HepG2 (cell line): ENCODE data around the gene PTPRCAP. TPM values are rescaled to one million over a fixed set of nuclear protein-coding genes. Genes with fewer than 3 reads are reported as not detected.
A peak's percentile ranks its signal among the peaks of the same experiment; 100 is the strongest.

Experiments
- CBX1 ChIP-seq: IDR thresholded peaks from one replicate; pipeline ENCODE4 v1.6.1; 2016; ENCODE audit warnings: antibody characterized with exemption, low read depth
- ELF3 ChIP-seq: IDR thresholded peaks from 2 replicates; pipeline ENCODE4 v1.6.1; 2016; ENCODE audit warnings: missing genetic modification reagents, missing compliant biosample characterization
- EP300 ChIP-seq, 3 experiments: sonication (generic) in 1 of 3; formaldehyde crosslinking in 1 of 3; IDR thresholded peaks; 2 replicates each; pipeline versions ENCODE4 v1.5.1 to v1.6.1; 2011 to 2020; ENCODE audit warnings: low read depth in 2 of 3, low read length in 2 of 3, borderline replicate concordance in 1 of 3, improper control_type of control experiment in 1 of 3, mild to moderate bottlenecking in 1 of 3, missing genetic modification reagents in 1 of 3, moderate library complexity in 1 of 3
- GTF2F1 ChIP-seq: fragments of 150-350 bp; IDR thresholded peaks from 2 replicates; pipeline ENCODE4 v1.6.1; 2014; ENCODE audit warnings: low read length
- HDAC2 ChIP-seq: sonication (generic); formaldehyde crosslinking; IDR thresholded peaks from 2 replicates; pipeline ENCODE4 v1.4.0; 2020; ENCODE audit warnings: missing genetic modification reagents
- LCORL ChIP-seq, 2 experiments: fragments of 450-650 bp in 1 of 2; sonication (generic) in 1 of 2; formaldehyde crosslinking in 1 of 2; IDR thresholded peaks; 2 replicates each; pipeline versions ENCODE4 v1.5.0 to v1.6.1; 2017 to 2020; ENCODE audit warnings: antibody characterized with exemption in 1 of 2, missing genetic modification reagents in 1 of 2
- MIER2 ChIP-seq: IDR thresholded peaks from 2 replicates; pipeline ENCODE4 v1.6.1; 2016; ENCODE audit warnings: missing biosample characterization, missing genetic modification reagents
- NFYC ChIP-seq: IDR thresholded peaks from 2 replicates; pipeline ENCODE4 v1.6.1; 2016; ENCODE audit warnings: missing genetic modification reagents, missing compliant biosample characterization
- NR2F1 ChIP-seq, 2 experiments: fragments of 450-650 bp in 1 of 2; formaldehyde crosslinking in 1 of 2; IDR thresholded peaks; 2 replicates each; pipeline versions ENCODE4 v1.5.0 to v1.6.1; 2016 to 2020; ENCODE audit warnings: mild to moderate bottlenecking in 1 of 2, missing compliant biosample characterization in 1 of 2, missing genetic modification reagents in 1 of 2, moderate library complexity in 1 of 2
- RFX1 ChIP-seq: fragments of 450-650 bp; IDR thresholded peaks from 2 replicates; pipeline ENCODE4 v1.6.1; 2017
- ZNF329 ChIP-seq: sonication (generic); formaldehyde crosslinking; IDR thresholded peaks from 2 replicates; pipeline ENCODE4 v1.9.0; 2021; ENCODE audit warnings: low read depth, mild to moderate bottlenecking, missing genetic modification reagents
- ZNF549 ChIP-seq: sonication (generic); formaldehyde crosslinking; IDR thresholded peaks from 2 replicates; pipeline ENCODE4 v1.5.0; 2020; ENCODE audit warnings: missing genetic modification reagents
- ZNF605 ChIP-seq: sonication (generic); formaldehyde crosslinking; IDR thresholded peaks from 2 replicates; pipeline ENCODE4 v1.8.0; 2022; ENCODE audit warnings: mild to moderate bottlenecking, missing genetic modification reagents
- ZNF607 ChIP-seq: sonication (generic); formaldehyde crosslinking; IDR thresholded peaks from 2 replicates; pipeline ENCODE4 v1.5.1; 2020; ENCODE audit warnings: missing genetic modification reagents, mild to moderate bottlenecking, borderline replicate concordance
- polyA plus RNA-seq, 8 experiments: library from polyadenylated mRNA; depleted of rRNA in 3 of 8; stranded (reverse) in 7 of 8; unstranded in 1 of 8; fragments of >200 nt; fragmentation: Illumina TruSeq in 4 of 8; extraction: Trizol in 4 of 8; gene quantifications; 2 replicates each; pipeline versions ENCODE4 v1.2.1 to v1.2.3, GENCODE V29; 2011 to 2016; ENCODE audit warnings: low read depth in 4 of 8, missing spikeins in 1 of 8, mixed read lengths in 1 of 8; ENCODE audit not compliant: insufficient read depth in 1 of 8
- total RNA-seq, 5 experiments: library from RNA; depleted of rRNA; stranded (reverse); fragments of >200 nt; fragmentation: Illumina TruSeq; extraction: Trizol; gene quantifications; 2 replicates each; pipeline ENCODE4 v1.2.3, GENCODE V29; 2016; ENCODE audit warnings: low read depth in 1 of 5
- TF ChIP-seq, protein P1 (sequence below): sonication (generic); formaldehyde crosslinking; conservative IDR thresholded peaks from 2 replicates; pipeline ENCODE4 v1.4.0; 2020; ENCODE audit warnings: missing genetic modification reagents
- TF ChIP-seq, protein P2 (sequence below): sonication (generic); formaldehyde crosslinking; IDR thresholded peaks from 2 replicates; pipeline ENCODE4 v1.5.0; 2020; ENCODE audit warnings: missing genetic modification reagents, mild to moderate bottlenecking, borderline replicate concordance
- TF ChIP-seq, protein P3 (sequence below): sonication (generic); formaldehyde crosslinking; IDR thresholded peaks from 2 replicates; pipeline ENCODE4 v1.5.0; 2020; ENCODE audit warnings: mild to moderate bottlenecking, missing genetic modification reagents
- TF ChIP-seq, protein P4 (sequence below): sonication (generic); formaldehyde crosslinking; IDR thresholded peaks from 2 replicates; pipeline ENCODE4 v1.5.0; 2020; ENCODE audit warnings: missing genetic modification reagents
- TF ChIP-seq, protein P5 (sequence below): conservative IDR thresholded peaks from 2 replicates; pipeline ENCODE4 v1.6.1; 2018; ENCODE audit warnings: missing genetic modification reagents

Gene PTPRCAP
- total and polyA plus RNA-seq, 2 of the 13 experiments (the other 11 are each of a cell fraction or from before 2014, with no cell fraction given), result 0.60 to 0.70 TPM

DNA sequence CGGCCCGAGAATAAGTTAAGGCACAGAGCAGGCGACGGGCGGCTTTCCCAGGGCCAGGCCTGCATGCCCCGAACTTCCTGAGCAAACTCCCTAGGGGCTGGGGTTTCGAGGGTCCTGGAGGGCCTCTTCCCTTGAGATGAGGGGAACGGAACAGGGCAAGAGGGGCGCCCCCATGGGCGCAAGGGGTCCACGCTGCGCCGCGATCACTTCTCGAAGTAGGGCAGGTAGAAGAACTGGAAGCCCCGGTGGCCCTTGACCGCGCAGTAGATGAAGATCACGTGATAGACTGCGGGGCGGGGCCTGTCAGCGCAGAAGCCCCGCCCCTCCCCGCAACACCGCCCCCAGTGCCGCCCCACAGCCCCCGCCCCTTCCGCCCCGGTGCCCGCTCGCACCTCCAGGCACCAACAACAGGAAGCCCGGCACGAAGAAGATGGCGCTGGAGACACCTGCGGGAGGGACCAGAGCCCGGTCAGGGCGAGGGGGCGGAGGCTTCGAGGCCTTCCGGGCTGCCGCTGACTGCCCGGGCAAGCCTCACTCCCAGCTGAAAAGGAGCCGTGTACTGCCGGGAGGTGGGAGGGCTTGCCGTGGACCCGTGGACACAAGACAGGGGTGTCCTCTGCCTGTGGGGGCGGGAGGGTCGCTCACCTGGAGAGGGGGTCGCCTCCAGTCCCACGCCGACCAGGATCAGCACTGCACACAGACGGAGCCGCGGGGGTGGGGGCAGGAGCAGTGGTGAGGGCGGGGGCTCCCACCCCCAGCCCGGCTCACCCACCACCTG is 27.1 kb upstream of the PTPRCAP start (continued):
- TF ChIP-seq MIER2 (CRISPR knock-in tag) (no peak), HDAC2 (CRISPR knock-in tag) (no peak; the same call in 1 of the 2 replicates), ZNF605 (0 out of 2 replicates have a peak, but pooled peaks have one; percentile 7), ZNF329 (CRISPR knock-in tag) (no peak), RFX1 (no peak), EP300 (IDR thresholded peaks at IDR 0.05; ENCODE audit: low read depth in 2 of 2, low read length in 2 of 2) (no peak), EP300 (CRISPR knock-in tag; IDR thresholded peaks at IDR 0.05; ENCODE audit: borderline replicate concordance) (no peak), CBX1 (no peak), ELF3 (CRISPR knock-in tag) (peak; percentile 62; the same call in 1 of the 2 replicates), LCORL (IDR thresholded peaks at IDR 0.05) (no peak), LCORL (CRISPR knock-in tag; IDR thresholded peaks at IDR 0.05) (peak; percentile 51; the same call in 1 of the 2 replicates), ZNF607 (no peak), GTF2F1 (0 out of 2 replicates have a peak, but pooled peaks have one; percentile 54), NR2F1 (CRISPR knock-in tag; IDR thresholded peaks at IDR 0.05) (no peak), ZNF549 (CRISPR knock-in tag) (no peak), NFYC (no peak)
- TF ChIP-seq, protein P1, sequence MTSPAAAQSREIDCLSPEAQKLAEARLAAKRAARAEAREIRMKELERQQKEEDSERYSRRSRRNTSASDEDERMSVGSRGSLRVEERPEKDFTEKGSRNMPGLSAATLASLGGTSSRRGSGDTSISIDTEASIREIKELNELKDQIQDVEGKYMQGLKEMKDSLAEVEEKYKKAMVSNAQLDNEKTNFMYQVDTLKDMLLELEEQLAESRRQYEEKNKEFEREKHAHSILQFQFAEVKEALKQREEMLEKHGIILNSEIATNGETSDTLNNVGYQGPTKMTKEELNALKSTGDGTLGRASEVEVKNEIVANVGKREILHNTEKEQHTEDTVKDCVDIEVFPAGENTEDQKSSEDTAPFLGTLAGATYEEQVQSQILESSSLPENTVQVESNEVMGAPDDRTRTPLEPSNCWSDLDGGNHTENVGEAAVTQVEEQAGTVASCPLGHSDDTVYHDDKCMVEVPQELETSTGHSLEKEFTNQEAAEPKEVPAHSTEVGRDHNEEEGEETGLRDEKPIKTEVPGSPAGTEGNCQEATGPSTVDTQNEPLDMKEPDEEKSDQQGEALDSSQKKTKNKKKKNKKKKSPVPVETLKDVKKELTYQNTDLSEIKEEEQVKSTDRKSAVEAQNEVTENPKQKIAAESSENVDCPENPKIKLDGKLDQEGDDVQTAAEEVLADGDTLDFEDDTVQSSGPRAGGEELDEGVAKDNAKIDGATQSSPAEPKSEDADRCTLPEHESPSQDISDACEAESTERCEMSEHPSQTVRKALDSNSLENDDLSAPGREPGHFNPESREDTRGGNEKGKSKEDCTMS (CRISPR knock-in tag), result no peak
- TF ChIP-seq, protein P2, sequence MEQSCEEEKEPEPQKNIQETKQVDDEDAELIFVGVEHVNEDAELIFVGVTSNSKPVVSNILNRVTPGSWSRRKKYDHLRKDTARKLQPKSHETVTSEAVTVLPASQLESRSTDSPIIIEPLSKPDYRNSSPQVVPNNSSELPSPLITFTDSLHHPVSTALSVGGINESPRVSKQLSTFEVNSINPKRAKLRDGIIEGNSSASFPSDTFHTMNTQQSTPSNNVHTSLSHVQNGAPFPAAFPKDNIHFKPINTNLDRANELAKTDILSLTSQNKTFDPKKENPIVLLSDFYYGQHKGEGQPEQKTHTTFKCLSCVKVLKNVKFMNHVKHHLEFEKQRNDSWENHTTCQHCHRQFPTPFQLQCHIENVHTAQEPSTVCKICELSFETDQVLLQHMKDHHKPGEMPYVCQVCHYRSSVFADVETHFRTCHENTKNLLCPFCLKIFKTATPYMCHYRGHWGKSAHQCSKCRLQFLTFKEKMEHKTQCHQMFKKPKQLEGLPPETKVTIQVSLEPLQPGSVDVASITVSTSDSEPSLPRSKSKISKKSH (CRISPR knock-in tag), result no peak; the same call in 1 of the 2 replicates
- TF ChIP-seq, protein P3, sequence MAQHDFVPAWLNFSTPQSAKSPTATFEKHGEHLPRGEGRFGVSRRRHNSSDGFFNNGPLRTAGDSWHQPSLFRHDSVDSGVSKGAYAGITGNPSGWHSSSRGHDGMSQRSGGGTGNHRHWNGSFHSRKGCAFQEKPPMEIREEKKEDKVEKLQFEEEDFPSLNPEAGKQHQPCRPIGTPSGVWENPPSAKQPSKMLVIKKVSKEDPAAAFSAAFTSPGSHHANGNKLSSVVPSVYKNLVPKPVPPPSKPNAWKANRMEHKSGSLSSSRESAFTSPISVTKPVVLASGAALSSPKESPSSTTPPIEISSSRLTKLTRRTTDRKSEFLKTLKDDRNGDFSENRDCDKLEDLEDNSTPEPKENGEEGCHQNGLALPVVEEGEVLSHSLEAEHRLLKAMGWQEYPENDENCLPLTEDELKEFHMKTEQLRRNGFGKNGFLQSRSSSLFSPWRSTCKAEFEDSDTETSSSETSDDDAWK (CRISPR knock-in tag), result no peak
- TF ChIP-seq, protein P4, sequence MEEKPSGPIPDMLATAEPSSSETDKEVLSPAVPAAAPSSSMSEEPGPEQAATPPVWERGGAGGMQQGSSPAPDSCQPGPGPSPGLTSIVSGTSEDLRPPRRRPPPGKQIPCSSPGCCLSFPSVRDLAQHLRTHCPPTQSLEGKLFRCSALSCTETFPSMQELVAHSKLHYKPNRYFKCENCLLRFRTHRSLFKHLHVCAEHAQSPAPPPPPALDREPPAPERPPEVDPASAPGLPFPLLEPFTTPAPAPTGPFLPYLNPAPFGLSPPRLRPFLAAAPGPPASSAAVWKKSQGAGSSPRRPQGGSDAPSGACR (CRISPR knock-in tag), result peak; percentile 73; the same call in 1 of the 2 replicates
- TF ChIP-seq, protein P5, sequence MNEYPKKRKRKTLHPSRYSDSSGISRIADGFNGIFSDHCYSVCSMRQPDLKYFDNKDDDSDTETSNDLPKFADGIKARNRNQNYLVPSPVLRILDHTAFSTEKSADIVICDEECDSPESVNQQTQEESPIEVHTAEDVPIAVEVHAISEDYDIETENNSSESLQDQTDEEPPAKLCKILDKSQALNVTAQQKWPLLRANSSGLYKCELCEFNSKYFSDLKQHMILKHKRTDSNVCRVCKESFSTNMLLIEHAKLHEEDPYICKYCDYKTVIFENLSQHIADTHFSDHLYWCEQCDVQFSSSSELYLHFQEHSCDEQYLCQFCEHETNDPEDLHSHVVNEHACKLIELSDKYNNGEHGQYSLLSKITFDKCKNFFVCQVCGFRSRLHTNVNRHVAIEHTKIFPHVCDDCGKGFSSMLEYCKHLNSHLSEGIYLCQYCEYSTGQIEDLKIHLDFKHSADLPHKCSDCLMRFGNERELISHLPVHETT (CRISPR knock-in tag), result no peak; the same call in 1 of the 2 replicates
